ENCODE measurements around the gene UNC119B. TPM values are rescaled to one million over a fixed set of nuclear protein-coding genes. Genes with fewer than 3 reads are reported as not detected.

The UNC119B gene
- total RNA-seq, 1 experiment from 2014 or later, result 11.6 TPM

GRCh38 chr12:120686690-120687577 is 23.3 kb upstream of the UNC119B start, which contains the start of gene MLEC:
MLEC (plus strand) TSS chr12:120687149; CDS start chr12:120687297, 148 bp downstream.
- in situ Hi-C loops (cut with HindIII; ENCODE audit: low pct_unique_long_range_greater_than_20kb, low sequenced_read_pairs), result no loop called here
- DNase-seq (ENCODE audit: low read depth, low spot score), result peak; percentile 97

GRCh38 chr12:120687578-120688289 is 22.5 kb upstream of the UNC119B start:
- DNase-seq (ENCODE audit: low read depth, low spot score), result no peak
- in situ Hi-C loops (cut with HindIII; ENCODE audit: low pct_unique_long_range_greater_than_20kb, low sequenced_read_pairs), result no loop called here

GRCh38 chr12:120688527-120689071 is 21.7 kb upstream of the UNC119B start:
- DNase-seq (ENCODE audit: low read depth, low spot score), result no peak
- in situ Hi-C loops (cut with HindIII; ENCODE audit: low pct_unique_long_range_greater_than_20kb, low sequenced_read_pairs), result no loop called here

- in situ Hi-C loops (cut with HindIII; ENCODE audit: low pct_unique_long_range_greater_than_20kb, low sequenced_read_pairs), result no loop called here
- no peak for DNase-seq (ENCODE audit: low read depth, low spot score)
Measured at GRCh38 chr12:120689397-120690082, 20.7 kb upstream of the UNC119B start.

GRCh38 chr12:120690083-120690450 is 20.2 kb upstream of the UNC119B start:
- in situ Hi-C loops (cut with HindIII; ENCODE audit: low pct_unique_long_range_greater_than_20kb, low sequenced_read_pairs), result no loop called here
- DNase-seq (ENCODE audit: low read depth, low spot score), result no peak

GRCh38 chr12:120690978-120691377 is 19.3 kb upstream of the UNC119B start:
- DNase-seq (ENCODE audit: low read depth, low spot score), result no peak
- in situ Hi-C loops (cut with HindIII; ENCODE audit: low pct_unique_long_range_greater_than_20kb, low sequenced_read_pairs), result no loop called here

- in situ Hi-C loops (cut with HindIII; ENCODE audit: low pct_unique_long_range_greater_than_20kb, low sequenced_read_pairs), result no loop called here
- no peak for DNase-seq (ENCODE audit: low read depth, low spot score)
Measured at GRCh38 chr12:120692524-120693033, 17.7 kb upstream of the UNC119B start.

- DNase-seq (ENCODE audit: low read depth, low spot score), result no peak
- in situ Hi-C loops (cut with HindIII; ENCODE audit: low pct_unique_long_range_greater_than_20kb, low sequenced_read_pairs), result no loop called here
Measured at GRCh38 chr12:120693848-120694247, 16.4 kb upstream of the UNC119B start.

GRCh38 chr12:120696626-120697025 is 13.6 kb upstream of the UNC119B start:
- DNase-seq (ENCODE audit: low read depth, low spot score), result no peak
- in situ Hi-C loops (cut with HindIII; ENCODE audit: low pct_unique_long_range_greater_than_20kb, low sequenced_read_pairs), result no loop called here

GRCh38 chr12:120697344-120697743 is 12.9 kb upstream of the UNC119B start:
- in situ Hi-C loops (cut with HindIII; ENCODE audit: low pct_unique_long_range_greater_than_20kb, low sequenced_read_pairs), result no loop called here

GRCh38 chr12:120698665-120699064 is 11.6 kb upstream of the UNC119B start:
- no peak for DNase-seq (ENCODE audit: low read depth, low spot score)
- in situ Hi-C loops (cut with HindIII; ENCODE audit: low pct_unique_long_range_greater_than_20kb, low sequenced_read_pairs), result no loop called here

More at GRCh38 chr12:120697344-120697743, 12.9 kb upstream of the UNC119B start:
- no peak for DNase-seq (ENCODE audit: low read depth, low spot score)

GRCh38 chr12:120699553-120699952 is 10.7 kb upstream of the UNC119B start:
- in situ Hi-C loops (cut with HindIII; ENCODE audit: low pct_unique_long_range_greater_than_20kb, low sequenced_read_pairs), result no loop called here
- DNase-seq (ENCODE audit: low read depth, low spot score), result no peak

- DNase-seq (ENCODE audit: low read depth, low spot score), result no peak
- in situ Hi-C loops (cut with HindIII; ENCODE audit: low pct_unique_long_range_greater_than_20kb, low sequenced_read_pairs), result no loop called here
Measured at GRCh38 chr12:120700886-120701285, 9.4 kb upstream of the UNC119B start.

- DNase-seq (ENCODE audit: low read depth, low spot score), result no peak
- in situ Hi-C loops (cut with HindIII; ENCODE audit: low pct_unique_long_range_greater_than_20kb, low sequenced_read_pairs), result no loop called here
Measured at GRCh38 chr12:120702637-120703036, 7.6 kb upstream of the UNC119B start.

GRCh38 chr12:120703311-120703942 is 6.8 kb upstream of the UNC119B start:
- DNase-seq (ENCODE audit: low read depth, low spot score), result no peak
- in situ Hi-C loops (cut with HindIII; ENCODE audit: low pct_unique_long_range_greater_than_20kb, low sequenced_read_pairs), result no loop called here

GRCh38 chr12:120705618-120706017 is 4.6 kb upstream of the UNC119B start:
- no peak for DNase-seq (ENCODE audit: low read depth, low spot score)
- in situ Hi-C loops (cut with HindIII; ENCODE audit: low pct_unique_long_range_greater_than_20kb, low sequenced_read_pairs), result no loop called here

GRCh38 chr12:120706029-120706428 is 4.2 kb upstream of the UNC119B start:
- DNase-seq (ENCODE audit: low read depth, low spot score), result no peak
- in situ Hi-C loops (cut with HindIII; ENCODE audit: low pct_unique_long_range_greater_than_20kb, low sequenced_read_pairs), result no loop called here
